SU-DHL-6 (cell line): ENCODE results near the gene IVD.

ENCODE experiments used
- CTCF ChIP-seq: fragments of 200-600 bp; sonication (generic); IDR thresholded peaks from one replicate; pipeline ENCODE4 v1.5.1; 2017; ENCODE audit warnings: antibody characterized with exemption, mild to moderate bottlenecking, low read length, moderate library complexity; ENCODE audit not compliant: insufficient read depth, poor library complexity, severe bottlenecking
- EZH2phosphoT487 ChIP-seq: fragments of 200-600 bp; sonication (generic), shearing (Covaris generic); conservative IDR thresholded peaks from 2 replicates; pipeline ENCODE4 v1.6.1; 2018; ENCODE audit warnings: mild to moderate bottlenecking, antibody characterized with exemption, low read length, moderate library complexity, mixed read lengths

- TF ChIP-seq CTCF (no peak), EZH2phosphoT487 (no peak)
These were observed 4.9 kb downstream of the IVD start for GRCh38 chr15:40410476-40410875.
